Measurements from ENCODE around the gene ACTA1. TPM values are rescaled to one million over a fixed set of nuclear protein-coding genes. Genes with fewer than 3 reads are reported as not detected.

The ACTA1 gene
- total RNA-seq, 1 experiment from 2014 or later: not detected

DNA sequence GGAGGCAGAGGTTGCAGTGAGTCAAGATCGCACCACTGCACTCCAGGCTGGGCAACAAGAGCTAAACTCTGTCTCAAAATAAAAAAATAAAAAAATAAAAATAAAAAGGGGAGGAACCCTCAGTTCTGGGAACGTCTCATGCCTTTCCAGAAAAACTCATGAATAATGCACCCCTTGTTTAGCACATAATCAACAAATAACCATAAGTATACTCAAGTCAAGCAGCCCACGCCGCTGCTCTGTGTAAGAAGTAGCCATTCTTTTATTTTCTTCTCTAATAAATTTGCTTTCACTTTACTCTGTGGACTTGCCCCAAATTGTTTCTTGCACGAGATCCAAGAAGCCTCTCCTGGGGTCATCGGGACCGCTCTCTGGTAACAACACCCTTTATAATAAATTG, 14.5 kb upstream of the ACTA1 start:
- RAD21 ChIA-PET (ENCODE audit: low non-redundant PET in 1 of 2, low total read pairs in 2 of 2, uncharacterized antibody in 2 of 2, unreplicated experiment in 2 of 2): no interaction called here
- Histone ChIP-seq H3K27me3 (ENCODE audit: insufficient read depth, low read length) (no peaks in the 10 kb centered on the region), H3K9me3 (ENCODE audit: control insufficient read depth in 1 of 2, insufficient read depth in 1 of 2, low read depth in 1 of 2, low read length in 2 of 2) (no peaks in the 10 kb centered on the region), H3K4me3 (replicated peaks in 1 of 2; ENCODE audit: low read depth in 1 of 2, low read length in 2 of 2) (no peak overlapping the region), H2AFZ (ENCODE audit: low read depth, low read length, poor library complexity, severe bottlenecking) (no peak overlapping the region), H3K79me2 (ENCODE audit: insufficient read depth, low read length) (no peaks in the 10 kb centered on the region), H3K9me2 (ENCODE audit: insufficient read depth) (no peaks in the 10 kb centered on the region), H3K27ac (ENCODE audit: low read depth, low read length) (no peak overlapping the region), H3K4me1 (ENCODE audit: control insufficient read depth in 1 of 2, insufficient read depth in 2 of 2, low read length in 2 of 2) (no peaks in the 10 kb centered on the region), H4K20me1 (ENCODE audit: insufficient read depth) (no peaks in the 10 kb centered on the region), H3K9ac (ENCODE audit: low read length) (no peak overlapping the region), H3K36me3 (ENCODE audit: control insufficient read depth in 1 of 2, insufficient read depth in 2 of 2, low read length in 2 of 2) (peaks cover 8 to 15% of the 10 kb centered on the region in 2 experiments; a peak in 3 of 4 replicates), H3K4me2 (ENCODE audit: low read length) (no peak overlapping the region)
- CTCF ChIA-PET: no interaction called here
- TF ChIP-seq ZNF274 (IDR thresholded peaks at IDR 0.05; ENCODE audit: low read depth, low read length) (no peak), YY1 (IDR thresholded peaks at IDR 0.05; ENCODE audit: extremely low read depth, insufficient replicate concordance, low read depth, low read length) (no peak), CBX3 (IDR thresholded peaks at IDR 0.05; ENCODE audit: low read depth) (no peak), ATF3 (IDR thresholded peaks at IDR 0.05) (no peak), TCF7L2 (IDR thresholded peaks at IDR 0.05; ENCODE audit: borderline replicate concordance, extremely low read depth, insufficient read depth, insufficient read length) (no peak), REST (IDR thresholded peaks at IDR 0.05; ENCODE audit: low read depth) (no peak), ELF1 (IDR thresholded peaks at IDR 0.05; ENCODE audit: borderline replicate concordance, low read depth) (no peak)
- TF ChIP-seq, protein P1, sequence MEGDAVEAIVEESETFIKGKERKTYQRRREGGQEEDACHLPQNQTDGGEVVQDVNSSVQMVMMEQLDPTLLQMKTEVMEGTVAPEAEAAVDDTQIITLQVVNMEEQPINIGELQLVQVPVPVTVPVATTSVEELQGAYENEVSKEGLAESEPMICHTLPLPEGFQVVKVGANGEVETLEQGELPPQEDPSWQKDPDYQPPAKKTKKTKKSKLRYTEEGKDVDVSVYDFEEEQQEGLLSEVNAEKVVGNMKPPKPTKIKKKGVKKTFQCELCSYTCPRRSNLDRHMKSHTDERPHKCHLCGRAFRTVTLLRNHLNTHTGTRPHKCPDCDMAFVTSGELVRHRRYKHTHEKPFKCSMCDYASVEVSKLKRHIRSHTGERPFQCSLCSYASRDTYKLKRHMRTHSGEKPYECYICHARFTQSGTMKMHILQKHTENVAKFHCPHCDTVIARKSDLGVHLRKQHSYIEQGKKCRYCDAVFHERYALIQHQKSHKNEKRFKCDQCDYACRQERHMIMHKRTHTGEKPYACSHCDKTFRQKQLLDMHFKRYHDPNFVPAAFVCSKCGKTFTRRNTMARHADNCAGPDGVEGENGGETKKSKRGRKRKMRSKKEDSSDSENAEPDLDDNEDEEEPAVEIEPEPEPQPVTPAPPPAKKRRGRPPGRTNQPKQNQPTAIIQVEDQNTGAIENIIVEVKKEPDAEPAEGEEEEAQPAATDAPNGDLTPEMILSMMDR (IDR thresholded peaks at IDR 0.05 in 2 of 3, conservative IDR thresholded peaks at IDR 0.05 in 1 of 3; ENCODE audit: borderline replicate concordance in 1 of 3, insufficient read depth in 1 of 3, low read depth in 2 of 3, low read length in 2 of 3): no peak
- TF ChIP-seq, protein P2, sequence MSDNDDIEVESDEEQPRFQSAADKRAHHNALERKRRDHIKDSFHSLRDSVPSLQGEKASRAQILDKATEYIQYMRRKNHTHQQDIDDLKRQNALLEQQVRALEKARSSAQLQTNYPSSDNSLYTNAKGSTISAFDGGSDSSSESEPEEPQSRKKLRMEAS (IDR thresholded peaks at IDR 0.05): no peak
- DNase-seq (ENCODE audit: low read depth, low spot score): no peak
- intact Hi-C loops (cut with micrococcal nuclease): no loop called here
- ATAC-seq: no peak
- BruUV-seq (replicated peaks): no TSS peak
- POLR2A ChIA-PET: no interaction called here

Data from HCT116 (cell line).